ENCODE measurements around the gene CTSO. TPM values are rescaled to one million over a fixed set of nuclear protein-coding genes. Genes with fewer than 3 reads are reported as not detected.

The CTSO gene
- total RNA-seq, 1 experiment from 2014 or later, result 5.0 TPM

DNA sequence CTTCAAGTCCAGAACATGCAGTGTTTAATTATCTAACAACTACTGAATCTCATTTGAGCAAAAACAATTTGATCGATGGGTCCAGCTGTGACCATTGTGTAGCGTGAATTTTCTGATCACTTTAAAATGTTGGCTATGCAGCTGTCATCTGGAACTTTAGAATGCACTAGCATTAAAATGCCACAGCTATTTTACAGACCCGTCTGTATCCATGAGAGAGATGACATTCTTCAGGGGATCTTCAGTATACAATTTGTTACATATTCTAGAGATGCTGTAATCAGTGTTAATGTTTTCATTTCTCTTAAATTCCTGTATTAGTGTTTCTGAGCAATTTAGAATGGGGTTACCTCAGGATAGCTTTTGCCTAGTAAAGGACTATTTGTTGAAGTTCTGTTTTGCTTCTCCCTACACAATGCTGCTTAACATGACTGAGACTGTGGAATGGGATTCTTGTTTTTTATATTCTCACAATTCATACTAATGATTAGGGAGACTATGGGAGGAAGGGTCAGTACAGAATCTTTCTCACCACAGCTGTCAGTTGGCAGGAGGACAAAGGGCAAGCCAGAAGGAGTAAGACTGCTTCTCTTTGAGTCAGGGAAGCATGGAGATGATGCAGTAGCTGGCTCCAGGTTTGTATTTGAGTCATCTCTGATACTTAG lies 13.2 kb upstream of the CTSO start:
- H3K4me3 ChIP-seq, result no peak overlapping the region
- CTCF ChIA-PET, result no interaction called here
- no peaks in the 10 kb centered on the region for H4K20me1 ChIP-seq (ENCODE audit: insufficient read depth)
- POLR2A ChIA-PET (ENCODE audit: unreplicated experiment), result interaction anchor here (0.6 kb wide), 1 partner anchor 16 kb away, joined by 3 read pairs; no protein-coding TSS in a partner anchor
- no peaks in the 10 kb centered on the region for H3K79me2 ChIP-seq (ENCODE audit: low read depth)
- H3K27ac ChIP-seq, result no peak overlapping the region
- H3K9me3 ChIP-seq (ENCODE audit: insufficient read depth, low read depth), result no peaks in the 10 kb centered on the region
- H3K27me3 ChIP-seq (ENCODE audit: insufficient read depth, low read depth), result no peaks in the 10 kb centered on the region
- H3K4me2 ChIP-seq, result no peak overlapping the region
- no peak for DNase-seq
- intact Hi-C loops (cut with micrococcal nuclease; ENCODE audit: unreplicated experiment), result no loop called here
- TF ChIP-seq CTCF (conservative IDR thresholded peaks at IDR 0.05), result no peak
- no peak for TF ChIP-seq EZH2 (IDR thresholded peaks at IDR 0.05; ENCODE audit: low read depth)
- H3K36me3 ChIP-seq (ENCODE audit: low read depth), result no peaks in the 10 kb centered on the region
- H2AFZ ChIP-seq, result no peak overlapping the region
- no peaks in the 10 kb centered on the region for H3K4me1 ChIP-seq (replicated peaks; ENCODE audit: insufficient read depth)
- H3K9me2 ChIP-seq (ENCODE audit: insufficient read depth), result no peaks in the 10 kb centered on the region
- no TSS peak for BruUV-seq (replicated peaks)
- no peaks in the 10 kb centered on the region for H3F3A ChIP-seq (ENCODE audit: insufficient read depth, low read depth)

DNA sequence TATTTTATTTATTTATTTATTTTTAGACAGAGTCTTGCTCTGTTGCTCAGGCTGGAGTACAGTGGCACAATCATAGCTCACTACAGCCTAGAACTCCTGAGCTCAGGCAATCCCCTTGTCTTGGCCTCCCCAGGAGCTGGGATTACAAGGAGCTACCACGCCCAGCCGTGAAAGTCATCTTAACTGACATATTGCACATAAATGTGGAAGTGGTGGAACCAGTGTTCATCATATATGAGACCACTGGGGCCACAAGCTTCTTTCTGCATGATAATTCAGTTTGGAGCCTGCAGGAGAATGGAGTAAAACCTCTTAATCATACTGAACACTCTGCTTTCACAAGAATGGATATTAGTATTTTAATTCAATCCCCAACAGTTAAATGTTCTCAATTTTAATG lies 12.5 kb upstream of the CTSO start:
- H3K27me3 ChIP-seq (ENCODE audit: insufficient read depth, low read depth), result no peaks in the 10 kb centered on the region
- H3K9me2 ChIP-seq (ENCODE audit: insufficient read depth), result no peaks in the 10 kb centered on the region
- H3K4me2 ChIP-seq, result no peak overlapping the region
- intact Hi-C loops (cut with micrococcal nuclease; ENCODE audit: unreplicated experiment), result no loop called here
- no peaks in the 10 kb centered on the region for H4K20me1 ChIP-seq (ENCODE audit: insufficient read depth)
- no peaks in the 10 kb centered on the region for H3F3A ChIP-seq (ENCODE audit: insufficient read depth, low read depth)
- H3K36me3 ChIP-seq (ENCODE audit: low read depth), result no peaks in the 10 kb centered on the region
- no peaks in the 10 kb centered on the region for H3K4me1 ChIP-seq (replicated peaks; ENCODE audit: insufficient read depth)
- ChIA-PET POLR2A (ENCODE audit: unreplicated experiment) (interaction anchor here (0.6 kb wide), 1 partner anchor 16 kb away, joined by 3 read pairs; no protein-coding TSS in a partner anchor), CTCF (no interaction called here)
- H3K27ac ChIP-seq, result no peak overlapping the region
- no peak for TF ChIP-seq EZH2 (IDR thresholded peaks at IDR 0.05; ENCODE audit: low read depth)
- TF ChIP-seq CTCF (conservative IDR thresholded peaks at IDR 0.05), result no peak
- no peak overlapping the region for H2AFZ ChIP-seq
- no peaks in the 10 kb centered on the region for H3K79me2 ChIP-seq (ENCODE audit: low read depth)
- BruUV-seq (replicated peaks), result no TSS peak
- H3K4me3 ChIP-seq, result no peak overlapping the region
- no peaks in the 10 kb centered on the region for H3K9me3 ChIP-seq (ENCODE audit: insufficient read depth, low read depth)
- no peak for DNase-seq

- Histone ChIP-seq H3K4me2 (no peak overlapping the region), H3K9me3 (ENCODE audit: insufficient read depth, low read depth) (no peaks in the 10 kb centered on the region), H3F3A (ENCODE audit: insufficient read depth, low read depth) (no peaks in the 10 kb centered on the region), H3K9me2 (ENCODE audit: insufficient read depth) (no peaks in the 10 kb centered on the region), H4K20me1 (ENCODE audit: insufficient read depth) (no peaks in the 10 kb centered on the region), H2AFZ (no peak overlapping the region), H3K27me3 (ENCODE audit: insufficient read depth, low read depth) (no peaks in the 10 kb centered on the region), H3K79me2 (ENCODE audit: low read depth) (no peaks in the 10 kb centered on the region), H3K4me1 (replicated peaks; ENCODE audit: insufficient read depth) (no peaks in the 10 kb centered on the region), H3K36me3 (ENCODE audit: low read depth) (no peaks in the 10 kb centered on the region), H3K4me3 (no peak overlapping the region), H3K27ac (no peak overlapping the region)
- no peak for DNase-seq
- ChIA-PET CTCF (no interaction called here), POLR2A (ENCODE audit: unreplicated experiment) (no interaction called here)
- TF ChIP-seq CTCF (conservative IDR thresholded peaks at IDR 0.05) (no peak), EZH2 (IDR thresholded peaks at IDR 0.05; ENCODE audit: low read depth) (no peak)
- intact Hi-C loops (cut with micrococcal nuclease; ENCODE audit: unreplicated experiment), result no loop called here
- BruUV-seq (replicated peaks), result no TSS peak
Observed at GRCh38 chr4:155964016-155964891, 10.6 kb upstream of the CTSO start.

Measured in PC-9 (cell line).